HepG2 (cell line): ENCODE measurements around the gene PLK3. TPM values are rescaled to one million over a fixed set of nuclear protein-coding genes. Genes with fewer than 3 reads are reported as not detected.

Source experiments
- HDAC1 ChIP-seq: sonication (generic); formaldehyde crosslinking; IDR thresholded peaks from 2 replicates; pipeline ENCODE4 v1.5.1; 2020; ENCODE audit warnings: mild to moderate bottlenecking, missing genetic modification reagents
- JUN ChIP-seq: sonication (generic); formaldehyde crosslinking; IDR thresholded peaks from 2 replicates; pipeline ENCODE4 v1.4.0; 2020; ENCODE audit warnings: mild to moderate bottlenecking, missing genetic modification reagents
- MTF2 ChIP-seq: sonication (generic); formaldehyde crosslinking; IDR thresholded peaks from 2 replicates; pipeline ENCODE4 v1.5.0; 2020; ENCODE audit warnings: missing genetic modification reagents, borderline replicate concordance
- PHF21A ChIP-seq: sonication (generic); formaldehyde crosslinking; IDR thresholded peaks from 2 replicates; pipeline ENCODE4 v1.5.0; 2020; ENCODE audit warnings: mild to moderate bottlenecking, missing genetic modification reagents
- RFX1 ChIP-seq: fragments of 450-650 bp; IDR thresholded peaks from 2 replicates; pipeline ENCODE4 v1.6.1; 2017
- SP5 ChIP-seq: IDR thresholded peaks from 2 replicates; pipeline ENCODE4 v1.6.1; 2016; ENCODE audit warnings: low read depth, borderline replicate concordance
- TAF1 ChIP-seq: sonication (generic); formaldehyde crosslinking; IDR thresholded peaks from 2 replicates; pipeline ENCODE4 v1.4.0; 2020; ENCODE audit warnings: missing genetic modification reagents
- TAF15 ChIP-seq: fragments of 200-400 bp; formaldehyde crosslinking; IDR thresholded peaks from one replicate; pipeline ENCODE4 v1.6.1; 2018; ENCODE audit warnings: mild to moderate bottlenecking, low read depth, low read length; ENCODE audit not compliant: poor library complexity, severe bottlenecking
- TFDP1 ChIP-seq: IDR thresholded peaks from 2 replicates; pipeline ENCODE4 v1.6.1; 2016; ENCODE audit warnings: missing compliant biosample characterization, missing genetic modification reagents, borderline replicate concordance
- ZBTB7B ChIP-seq: sonication (generic); formaldehyde crosslinking; IDR thresholded peaks from 2 replicates; pipeline ENCODE4 v1.4.0; 2020; ENCODE audit warnings: missing genetic modification reagents
- ZFY ChIP-seq: sonication (generic); formaldehyde crosslinking; IDR thresholded peaks from 2 replicates; pipeline ENCODE4 v1.4.0; 2020; ENCODE audit warnings: missing genetic modification reagents
- ZKSCAN8 ChIP-seq: IDR thresholded peaks from 2 replicates; pipeline ENCODE4 v1.6.1; 2016; ENCODE audit warnings: borderline replicate concordance, missing genetic modification reagents, missing compliant biosample characterization
- ZMYM4 ChIP-seq: sonication (generic); formaldehyde crosslinking; IDR thresholded peaks from 2 replicates; pipeline ENCODE4 v1.8.1; 2023; ENCODE audit warnings: mild to moderate bottlenecking, missing genetic modification reagents
- ZNF253 ChIP-seq: sonication (generic); formaldehyde crosslinking; IDR thresholded peaks from 2 replicates; pipeline ENCODE4 v1.8.0; 2022; ENCODE audit warnings: mild to moderate bottlenecking, missing genetic modification reagents, borderline replicate concordance
- ZNF280B ChIP-seq: sonication (generic); formaldehyde crosslinking; IDR thresholded peaks from 2 replicates; pipeline ENCODE4 v1.5.0; 2020; ENCODE audit warnings: missing genetic modification reagents, mild to moderate bottlenecking, borderline replicate concordance
- ZNF430 ChIP-seq: sonication (generic); formaldehyde crosslinking; IDR thresholded peaks from 2 replicates; pipeline ENCODE4 v1.9.0; 2021; ENCODE audit warnings: mild to moderate bottlenecking, missing genetic modification reagents
- ZNF550 ChIP-seq: sonication (generic); formaldehyde crosslinking; IDR thresholded peaks from 2 replicates; pipeline ENCODE4 v1.4.0; 2020; ENCODE audit warnings: mild to moderate bottlenecking, missing genetic modification reagents, borderline replicate concordance
- ZNF589 ChIP-seq: sonication (generic); formaldehyde crosslinking; conservative IDR thresholded peaks from 2 replicates; pipeline ENCODE4 v1.8.0; 2022; ENCODE audit warnings: mild to moderate bottlenecking, moderate library complexity, missing genetic modification reagents
- ZNF652 ChIP-seq: IDR thresholded peaks from 2 replicates; pipeline ENCODE4 v1.6.1; 2016; ENCODE audit warnings: low read depth, borderline replicate concordance
- ZNF83 ChIP-seq: sonication (generic); formaldehyde crosslinking; IDR thresholded peaks from 2 replicates; pipeline ENCODE4 v1.4.0; 2020; ENCODE audit warnings: missing genetic modification reagents, mild to moderate bottlenecking, borderline replicate concordance
- polyA plus RNA-seq, 8 experiments: library from polyadenylated mRNA; depleted of rRNA in 3 of 8; stranded (reverse) in 7 of 8; unstranded in 1 of 8; fragments of >200 nt; fragmentation: Illumina TruSeq in 4 of 8; extraction: Trizol in 4 of 8; gene quantifications; 2 replicates each; pipeline versions ENCODE4 v1.2.1 to v1.2.3, GENCODE V29; 2011 to 2016; ENCODE audit warnings: low read depth in 4 of 8, missing spikeins in 1 of 8, mixed read lengths in 1 of 8; ENCODE audit not compliant: insufficient read depth in 1 of 8
- total RNA-seq, 5 experiments: library from RNA; depleted of rRNA; stranded (reverse); fragments of >200 nt; fragmentation: Illumina TruSeq; extraction: Trizol; gene quantifications; 2 replicates each; pipeline ENCODE4 v1.2.3, GENCODE V29; 2016; ENCODE audit warnings: low read depth in 1 of 5
- TF ChIP-seq, protein P1 (sequence below): sonication (generic); formaldehyde crosslinking; IDR thresholded peaks from 2 replicates; pipeline ENCODE4 v1.4.0; 2020; ENCODE audit warnings: mild to moderate bottlenecking, missing genetic modification reagents
- TF ChIP-seq, protein P2 (sequence below): sonication (generic); formaldehyde crosslinking; IDR thresholded peaks from 2 replicates; pipeline ENCODE4 v1.4.0; 2020; ENCODE audit warnings: missing genetic modification reagents

PLK3 gene
- total and polyA plus RNA-seq, 2 of the 13 experiments (the other 11 are each of a cell fraction or from before 2014, with no cell fraction given) = 9.8 to 16.9 TPM

DNA sequence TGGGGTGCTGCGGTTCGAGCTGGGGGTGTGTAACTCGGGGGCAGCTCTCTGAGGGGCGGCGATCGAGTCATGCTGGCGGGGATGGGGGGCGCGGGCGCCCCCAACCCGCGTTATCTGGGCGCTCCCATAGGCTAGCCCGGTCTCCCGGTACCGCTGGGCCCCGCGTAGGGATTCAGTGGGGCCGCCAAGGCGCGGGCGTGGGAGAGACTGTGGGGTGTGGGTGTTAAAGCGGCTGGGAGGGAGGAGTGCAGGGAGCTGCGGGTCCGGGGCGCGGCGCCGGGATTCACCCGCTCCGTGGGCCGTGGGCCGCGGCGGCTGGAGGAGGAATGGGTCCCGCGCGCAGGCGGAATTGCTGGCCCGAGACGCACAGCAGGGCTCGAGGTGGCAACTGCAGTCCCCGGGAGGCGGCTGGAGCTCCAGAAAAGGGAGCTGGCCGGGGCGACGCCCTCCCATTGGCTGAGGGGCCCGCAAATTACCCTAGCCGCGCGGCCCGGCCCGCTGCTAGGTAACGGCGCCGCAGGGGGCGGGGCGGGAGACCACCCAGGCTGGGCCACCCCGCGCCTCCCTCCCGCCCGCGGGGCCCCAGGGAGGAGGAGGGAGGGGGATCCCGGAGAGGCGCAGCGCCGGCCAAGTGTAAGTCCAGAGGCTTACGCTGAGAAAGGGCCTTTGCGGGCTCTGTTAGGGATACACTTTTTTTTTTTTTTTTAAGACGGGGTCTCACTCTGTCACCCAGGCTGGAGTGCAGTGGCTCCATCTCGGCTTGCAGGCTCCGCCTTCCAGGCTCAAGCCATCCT is 42.9 kb downstream of the PLK3 start, which contains the start of gene PTCH2 (continued):
- TF ChIP-seq TFDP1 (CRISPR knock-in tag) = no peak
- peak; percentile 52 for TF ChIP-seq TAF1 (CRISPR knock-in tag)
- TF ChIP-seq ZNF280B = no peak
- no peak for TF ChIP-seq ZNF550 (CRISPR knock-in tag)
- 0 out of 2 replicates have a peak, but pooled peaks have one; percentile 49 for TF ChIP-seq ZBTB7B (CRISPR knock-in tag)
- TF ChIP-seq ZNF83 = no peak
- TF ChIP-seq ZMYM4 (CRISPR knock-in tag) = peak; percentile 31; the same call in 1 of the 2 replicates
- TF ChIP-seq PHF21A = peak; percentile 47; the same call in 1 of the 2 replicates
- no peak for TF ChIP-seq TAF15
- 0 out of 2 replicates have a peak, but pooled peaks have one; percentile 63 for TF ChIP-seq MTF2 (CRISPR knock-in tag)
- no peak; the same call in 1 of the 2 replicates for TF ChIP-seq SP5 (CRISPR knock-in tag)
- TF ChIP-seq RFX1 = peak; percentile 56; the same call in 1 of the 2 replicates
- TF ChIP-seq ZKSCAN8 = no peak
- no peak for TF ChIP-seq ZNF652 (CRISPR knock-in tag)
- TF ChIP-seq ZNF589 (CRISPR knock-in tag) = no peak
- TF ChIP-seq JUN (CRISPR knock-in tag) = no peak
- peak; percentile 50 for TF ChIP-seq HDAC1 (CRISPR knock-in tag)
- TF ChIP-seq ZNF253 (CRISPR knock-in tag) = no peak
- TF ChIP-seq, protein P1, sequence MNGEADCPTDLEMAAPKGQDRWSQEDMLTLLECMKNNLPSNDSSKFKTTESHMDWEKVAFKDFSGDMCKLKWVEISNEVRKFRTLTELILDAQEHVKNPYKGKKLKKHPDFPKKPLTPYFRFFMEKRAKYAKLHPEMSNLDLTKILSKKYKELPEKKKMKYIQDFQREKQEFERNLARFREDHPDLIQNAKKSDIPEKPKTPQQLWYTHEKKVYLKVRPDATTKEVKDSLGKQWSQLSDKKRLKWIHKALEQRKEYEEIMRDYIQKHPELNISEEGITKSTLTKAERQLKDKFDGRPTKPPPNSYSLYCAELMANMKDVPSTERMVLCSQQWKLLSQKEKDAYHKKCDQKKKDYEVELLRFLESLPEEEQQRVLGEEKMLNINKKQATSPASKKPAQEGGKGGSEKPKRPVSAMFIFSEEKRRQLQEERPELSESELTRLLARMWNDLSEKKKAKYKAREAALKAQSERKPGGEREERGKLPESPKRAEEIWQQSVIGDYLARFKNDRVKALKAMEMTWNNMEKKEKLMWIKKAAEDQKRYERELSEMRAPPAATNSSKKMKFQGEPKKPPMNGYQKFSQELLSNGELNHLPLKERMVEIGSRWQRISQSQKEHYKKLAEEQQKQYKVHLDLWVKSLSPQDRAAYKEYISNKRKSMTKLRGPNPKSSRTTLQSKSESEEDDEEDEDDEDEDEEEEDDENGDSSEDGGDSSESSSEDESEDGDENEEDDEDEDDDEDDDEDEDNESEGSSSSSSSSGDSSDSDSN (CRISPR knock-in tag) = peak; percentile 35; the same call in 1 of the 2 replicates
- TF ChIP-seq, protein P2, sequence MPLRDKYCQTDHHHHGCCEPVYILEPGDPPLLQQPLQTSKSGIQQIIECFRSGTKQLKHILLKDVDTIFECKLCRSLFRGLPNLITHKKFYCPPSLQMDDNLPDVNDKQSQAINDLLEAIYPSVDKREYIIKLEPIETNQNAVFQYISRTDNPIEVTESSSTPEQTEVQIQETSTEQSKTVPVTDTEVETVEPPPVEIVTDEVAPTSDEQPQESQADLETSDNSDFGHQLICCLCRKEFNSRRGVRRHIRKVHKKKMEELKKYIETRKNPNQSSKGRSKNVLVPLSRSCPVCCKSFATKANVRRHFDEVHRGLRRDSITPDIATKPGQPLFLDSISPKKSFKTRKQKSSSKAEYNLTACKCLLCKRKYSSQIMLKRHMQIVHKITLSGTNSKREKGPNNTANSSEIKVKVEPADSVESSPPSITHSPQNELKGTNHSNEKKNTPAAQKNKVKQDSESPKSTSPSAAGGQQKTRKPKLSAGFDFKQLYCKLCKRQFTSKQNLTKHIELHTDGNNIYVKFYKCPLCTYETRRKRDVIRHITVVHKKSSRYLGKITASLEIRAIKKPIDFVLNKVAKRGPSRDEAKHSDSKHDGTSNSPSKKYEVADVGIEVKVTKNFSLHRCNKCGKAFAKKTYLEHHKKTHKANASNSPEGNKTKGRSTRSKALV (CRISPR knock-in tag) = peak; percentile 92
- TF ChIP-seq ZFY (CRISPR knock-in tag) = peak; percentile 39; the same call in 1 of the 2 replicates
- TF ChIP-seq ZNF430 (CRISPR knock-in tag) = no peak
